GM19468 (cell line): Measurements from ENCODE around the gene TMEM141.
"Not testable (repeated sequence)": the region's sequence is repeated elsewhere in the genome, so short reads cannot be mapped to it uniquely, and the experiment has no call there.

ENCODE experiments used
- ATAC-seq: cut with Tn5 transposase; IDR thresholded peaks from one replicate; pipeline ENCODE4 v1.9.1; 2021; ENCODE audit warnings: mild to moderate bottlenecking, moderate library complexity, moderate number of reproducible peaks; ENCODE audit not compliant: unreplicated experiment; ENCODE audit errors: extremely low read depth

Gene TMEM141

GRCh38 chr9:136792321-136793085 lies 1.4 kb downstream of the TMEM141 start:
- no peak for ATAC-seq

GRCh38 chr9:136793086-136793946 lies 2.2 kb downstream of the TMEM141 start:
- no peak for ATAC-seq

DNA sequence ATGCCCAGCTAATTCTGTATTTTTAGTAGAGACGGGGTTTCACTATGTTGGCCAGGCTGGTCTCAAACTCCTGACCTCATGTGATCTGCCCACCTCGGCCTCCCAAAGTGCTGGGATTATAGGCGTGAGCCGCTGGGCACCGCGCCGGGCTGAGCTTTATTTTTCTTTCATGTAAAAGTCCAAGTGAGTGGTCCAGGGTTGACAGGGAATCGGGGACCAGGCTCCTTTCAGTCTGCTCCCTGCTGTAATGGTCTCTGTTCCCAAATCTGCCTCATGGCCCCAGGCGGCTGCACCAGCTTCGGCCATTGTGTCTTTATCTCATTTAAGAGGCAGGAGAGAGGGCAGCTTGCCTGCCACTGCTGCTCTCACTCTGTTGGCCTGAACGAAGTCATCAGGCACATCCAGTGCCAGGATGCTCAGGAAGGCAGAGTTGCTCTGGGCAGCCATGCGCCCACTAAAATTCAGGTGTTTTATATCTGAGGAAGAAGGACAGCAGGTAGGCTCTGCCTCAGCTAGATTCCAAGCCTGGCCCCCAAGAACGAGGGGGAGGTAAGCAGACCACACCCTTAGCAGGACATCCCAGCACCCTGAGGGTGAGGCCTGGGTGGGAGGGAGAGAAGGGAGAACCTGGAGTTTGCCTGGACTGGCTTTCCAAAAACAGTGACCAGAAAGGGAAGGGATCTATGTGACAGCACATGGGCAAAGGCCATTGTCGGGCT lies 3.3 kb downstream of the TMEM141 start:
- ATAC-seq: no peak

DNA sequence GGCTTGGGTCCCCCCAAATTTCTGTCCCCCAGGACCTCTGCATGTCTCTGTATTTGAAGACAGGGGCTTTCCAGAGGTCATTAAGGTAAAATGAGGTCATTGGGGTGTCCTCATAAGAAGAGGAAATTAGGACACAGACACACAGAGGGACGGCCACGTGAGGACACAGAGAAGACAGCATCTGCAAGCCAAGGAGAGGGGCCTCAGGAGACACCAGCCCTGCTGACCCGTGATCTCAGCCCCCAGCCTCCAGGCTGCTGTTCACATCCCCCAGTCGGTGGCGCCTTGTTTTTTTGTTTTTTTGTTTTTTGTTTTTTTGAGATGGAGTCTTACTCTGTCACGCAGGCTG lies 3.8 kb downstream of the TMEM141 start:
- no peak for ATAC-seq

DNA sequence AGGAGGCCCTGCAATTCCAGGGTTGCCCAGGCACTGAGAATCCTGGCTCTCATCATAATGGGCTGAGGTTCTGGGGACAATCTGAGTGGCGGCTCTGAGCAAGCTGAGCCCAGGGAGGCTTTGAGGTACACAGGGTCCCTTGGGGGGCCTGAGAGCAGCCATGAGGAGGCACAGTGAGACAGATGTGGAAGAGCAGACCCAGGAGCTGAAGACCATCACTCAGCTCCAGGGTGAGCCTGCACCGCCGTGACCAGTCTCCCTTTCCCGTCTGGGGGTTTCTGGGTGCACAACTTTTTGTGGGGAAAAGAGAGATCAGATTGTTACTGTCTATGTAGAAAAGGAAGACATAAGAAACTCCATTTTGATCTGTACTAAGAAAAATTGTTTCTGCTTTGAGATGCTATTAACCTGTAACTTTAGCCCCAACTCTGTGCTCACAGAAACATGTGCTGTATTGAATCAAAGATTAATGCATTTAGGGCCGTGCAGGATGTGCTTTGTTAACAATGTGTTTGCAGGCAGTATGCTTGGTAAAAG lies 5.2 kb downstream of the TMEM141 start, which contains the start of gene CCDC183:
Gene CCDC183, plus strand, starts transcription at position 101 of the 537 bp plus-strand sequence. Its CDS starts 60 bp downstream, at position 161.
- no peak for ATAC-seq

DNA sequence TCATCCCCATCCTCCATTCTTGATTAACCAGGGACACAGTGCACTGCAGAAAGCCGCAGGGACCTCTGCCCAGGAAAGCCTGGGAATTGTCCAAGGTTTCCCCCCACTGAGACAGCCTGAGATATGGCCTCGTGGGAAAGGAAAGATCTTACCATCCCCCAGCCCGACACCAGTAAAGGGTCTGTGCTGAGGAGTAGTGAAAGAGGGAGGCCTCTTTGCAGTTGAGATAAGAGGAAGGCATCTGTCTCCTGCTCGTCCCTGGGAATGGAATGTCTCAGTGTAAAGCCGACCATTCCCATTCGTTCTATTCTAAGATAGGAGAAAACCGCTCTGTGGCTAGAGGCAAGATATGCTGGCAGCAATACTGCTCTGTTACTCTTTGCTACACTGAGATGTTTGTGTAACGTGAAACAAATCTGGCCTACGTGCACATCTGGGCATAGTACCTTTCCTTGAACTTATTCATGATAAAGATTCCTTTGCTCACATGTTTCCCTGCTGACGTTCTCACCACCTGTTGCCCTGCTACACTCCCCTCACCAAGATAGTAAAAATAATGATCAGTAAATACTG lies 5.7 kb downstream of the TMEM141 start:
- ATAC-seq: not testable (repeated sequence)

DNA sequence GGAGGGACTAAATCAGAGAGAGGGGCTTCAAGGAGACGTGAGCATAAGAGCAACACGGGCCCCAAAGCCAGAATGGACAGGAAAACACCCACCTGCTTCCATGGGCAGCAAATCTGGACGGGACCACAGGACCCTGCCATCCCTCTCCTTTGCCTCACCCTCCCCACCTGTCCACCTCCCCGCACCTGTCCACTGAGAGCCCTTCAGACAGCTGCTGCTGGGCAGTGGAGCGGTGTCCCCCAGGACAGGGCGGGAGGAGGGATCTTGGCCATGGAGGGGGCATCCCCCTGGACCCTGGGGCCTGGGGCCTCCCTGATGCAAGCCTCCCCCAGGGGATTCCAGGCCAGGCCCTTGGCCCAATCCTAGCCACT lies 7.5 kb downstream of the TMEM141 start:
- ATAC-seq: no peak

DNA sequence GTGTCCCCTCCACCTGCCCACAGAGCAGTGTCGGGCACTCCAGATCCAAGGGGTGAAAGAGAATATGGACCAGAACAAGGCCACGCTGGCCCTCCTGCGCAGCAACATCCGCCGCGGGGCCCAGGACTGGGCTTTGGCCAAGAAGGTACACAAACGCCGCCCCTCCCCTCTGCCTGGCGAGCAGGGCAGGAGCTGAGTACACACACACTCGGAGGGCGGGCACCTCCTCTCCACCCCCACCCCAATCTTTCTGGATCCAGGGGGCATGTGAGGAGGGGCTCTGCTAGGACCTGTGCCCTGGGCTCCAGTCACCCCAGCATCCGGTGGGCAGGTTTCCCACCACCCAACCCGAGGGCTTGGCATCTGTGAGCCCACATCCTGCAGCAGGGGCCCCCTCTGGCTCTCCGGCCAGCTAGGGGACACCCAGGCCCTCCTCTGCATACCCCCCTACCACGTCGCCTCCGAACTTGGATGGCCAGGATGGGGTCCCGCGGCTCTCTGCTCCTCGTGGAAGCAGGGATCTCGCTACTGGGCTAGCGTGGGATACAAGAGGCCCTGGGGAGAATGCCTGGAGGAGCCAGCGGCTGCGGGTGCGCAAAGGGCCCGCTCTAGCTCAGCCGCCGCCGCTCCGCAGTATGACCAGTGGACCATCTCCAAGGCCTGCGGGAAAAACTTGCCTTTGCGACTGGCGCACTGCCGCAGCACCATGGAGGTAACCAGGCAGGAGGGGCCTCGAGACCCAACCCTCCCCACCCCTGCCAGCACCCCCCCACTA lies 8.1 kb downstream of the TMEM141 start:
- ATAC-seq: no peak

DNA sequence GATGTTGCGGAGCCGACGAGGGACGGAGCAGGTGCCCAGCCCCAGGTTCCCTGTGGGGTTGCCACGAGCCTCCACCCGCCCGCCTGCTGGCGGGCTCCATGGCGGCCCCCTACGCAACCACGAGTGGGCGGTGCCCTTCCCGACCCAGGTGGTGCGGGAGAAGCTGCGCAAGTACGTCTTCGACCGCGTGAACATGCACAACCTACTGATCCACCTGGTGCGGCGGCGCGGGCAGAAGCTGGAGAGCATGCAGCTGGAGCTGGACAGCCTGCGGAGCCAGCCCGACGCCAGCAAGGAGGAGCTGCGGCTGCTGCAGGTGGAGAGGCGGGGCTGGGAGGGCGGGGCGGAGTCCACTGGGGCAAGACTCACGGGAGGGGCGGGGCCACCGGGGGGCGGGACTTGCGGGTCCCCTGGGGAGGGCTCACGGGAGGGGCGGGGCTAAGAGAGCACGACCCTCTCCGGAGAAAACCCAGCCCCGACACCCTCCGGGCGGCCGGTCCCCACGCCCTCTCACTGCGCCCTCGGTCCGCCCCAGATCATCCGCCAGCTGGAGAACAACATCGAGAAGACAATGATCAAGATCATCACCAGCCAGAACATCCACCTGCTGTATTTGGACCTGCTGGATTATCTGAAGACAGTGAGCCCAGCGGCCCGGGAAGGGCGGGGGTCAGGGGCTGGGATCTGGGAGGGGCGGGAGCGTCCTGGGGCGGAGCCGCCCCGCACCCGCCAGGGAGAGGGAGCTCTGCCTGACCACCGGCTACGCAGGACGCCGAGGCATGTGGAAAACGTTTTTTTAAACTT lies 8.9 kb downstream of the TMEM141 start:
- no peak for ATAC-seq

DNA sequence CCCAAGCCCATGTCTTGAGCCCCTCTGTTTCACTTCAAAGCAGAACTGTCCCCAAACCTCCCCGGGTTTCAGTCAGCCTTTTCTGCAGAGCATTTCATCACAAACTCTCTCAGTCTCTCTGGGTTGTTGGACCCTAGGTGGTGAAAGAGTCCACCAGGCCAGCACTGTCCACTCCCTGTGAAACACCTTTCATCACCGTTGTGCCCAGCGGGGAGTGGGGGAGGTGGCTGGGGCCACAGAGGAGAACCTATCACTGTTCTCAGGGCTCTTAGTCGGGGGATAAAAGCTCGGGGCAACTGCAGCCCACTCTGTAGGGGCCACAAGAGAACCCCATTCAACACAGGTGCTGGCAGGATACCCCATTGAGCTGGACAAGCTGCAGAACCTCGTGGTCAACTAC lies 11.2 kb downstream of the TMEM141 start:
- ATAC-seq: no peak

DNA sequence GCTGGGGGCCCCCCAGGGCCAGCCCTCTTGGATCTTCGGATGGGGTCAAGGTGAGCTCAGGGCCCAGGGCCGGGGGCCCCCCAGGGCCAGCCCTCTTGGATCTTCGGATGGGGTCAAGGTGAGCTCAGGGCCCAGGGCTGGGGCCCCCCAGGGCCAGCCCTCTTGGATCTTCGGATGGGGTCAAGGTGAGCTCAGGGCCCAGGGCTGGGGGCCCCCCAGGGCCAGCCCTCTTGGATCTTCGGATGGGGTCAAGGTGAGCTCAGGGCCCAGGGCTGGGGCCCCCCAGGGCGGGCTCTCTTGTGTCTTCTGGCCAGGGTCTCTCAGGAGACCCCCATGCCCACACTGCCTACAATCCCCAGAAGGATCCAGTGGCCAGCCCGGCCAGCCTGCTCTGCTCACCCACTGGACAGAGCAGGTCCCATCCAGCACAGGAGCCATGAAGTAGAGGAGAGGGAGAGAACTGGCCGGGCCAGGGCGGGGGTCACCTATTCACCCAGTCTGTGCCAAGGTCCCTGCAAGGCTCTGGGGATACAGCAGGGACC lies 11.9 kb downstream of the TMEM141 start:
- not testable (repeated sequence) for ATAC-seq

DNA sequence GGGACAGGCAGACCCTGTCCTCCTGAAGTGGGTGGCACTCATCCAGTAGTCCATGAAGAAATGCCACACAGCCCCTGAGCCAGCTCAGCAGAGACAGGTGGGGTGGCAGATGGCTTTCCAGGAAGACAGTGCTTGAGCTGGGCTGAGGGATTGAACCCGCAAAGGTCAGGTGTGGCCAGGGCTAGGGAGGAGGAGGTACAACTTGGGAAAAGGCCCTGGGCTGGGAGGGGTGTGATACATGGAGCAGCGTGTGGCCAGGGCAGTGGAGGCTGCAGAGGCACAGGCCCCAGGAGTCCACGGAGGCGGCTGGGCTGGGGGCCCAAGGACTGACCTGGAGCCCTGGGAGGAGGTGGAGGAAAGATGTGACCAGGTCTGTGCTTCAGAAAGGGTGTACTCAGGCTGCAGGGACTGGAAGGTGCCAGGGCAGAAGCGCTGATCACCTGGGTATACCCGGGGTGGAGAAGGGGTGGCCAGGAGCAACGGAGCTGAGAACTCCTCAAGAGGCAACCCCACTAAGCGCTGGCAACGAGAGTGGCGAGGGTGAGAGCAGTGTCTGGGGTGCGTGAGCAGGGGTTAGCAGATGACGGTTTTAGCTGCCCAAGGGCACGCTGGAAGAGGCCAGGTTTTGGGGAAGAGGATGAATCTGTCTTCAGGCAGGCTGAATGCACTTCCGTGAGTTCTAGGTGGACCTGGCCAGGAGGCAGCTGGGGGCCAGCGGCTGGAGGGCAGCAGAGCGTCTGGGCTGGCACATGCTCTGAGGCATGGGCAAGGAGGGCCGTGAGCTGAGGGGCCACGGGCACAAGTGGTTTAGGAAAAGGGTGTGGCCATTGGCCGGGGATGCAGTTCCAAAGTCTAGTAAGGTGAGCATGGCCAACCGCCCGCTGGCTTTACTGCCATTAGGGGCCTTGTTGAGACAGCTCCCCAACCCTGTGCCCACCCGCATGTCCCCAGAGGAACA lies 12.7 kb downstream of the TMEM141 start:
- ATAC-seq: no peak

- ATAC-seq: no peak
Measured at GRCh38 chr9:136804509-136805206, 13.5 kb downstream of the TMEM141 start.

GRCh38 chr9:136805207-136805740 lies 14.1 kb downstream of the TMEM141 start:
- ATAC-seq: no peak

DNA sequence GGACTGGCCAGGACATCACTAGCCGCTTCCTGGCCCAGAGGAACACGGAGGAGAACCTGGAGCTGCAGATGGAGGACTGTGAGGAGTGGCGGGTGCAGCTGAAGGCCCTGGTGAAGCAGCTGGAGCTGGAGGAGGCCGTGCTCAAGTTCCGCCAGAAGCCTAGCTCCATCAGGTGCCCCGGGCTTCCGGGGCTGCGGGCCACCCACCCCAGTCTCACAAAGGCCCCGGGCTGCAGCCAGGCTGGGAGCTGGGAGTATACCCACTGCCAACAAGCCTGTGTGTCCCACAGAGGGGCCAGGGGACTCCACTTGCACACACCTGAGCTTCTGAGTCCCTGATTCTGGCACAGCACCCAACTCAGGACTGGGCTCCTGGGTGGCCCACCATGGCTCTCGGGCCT lies 14.9 kb downstream of the TMEM141 start:
- no peak for ATAC-seq

DNA sequence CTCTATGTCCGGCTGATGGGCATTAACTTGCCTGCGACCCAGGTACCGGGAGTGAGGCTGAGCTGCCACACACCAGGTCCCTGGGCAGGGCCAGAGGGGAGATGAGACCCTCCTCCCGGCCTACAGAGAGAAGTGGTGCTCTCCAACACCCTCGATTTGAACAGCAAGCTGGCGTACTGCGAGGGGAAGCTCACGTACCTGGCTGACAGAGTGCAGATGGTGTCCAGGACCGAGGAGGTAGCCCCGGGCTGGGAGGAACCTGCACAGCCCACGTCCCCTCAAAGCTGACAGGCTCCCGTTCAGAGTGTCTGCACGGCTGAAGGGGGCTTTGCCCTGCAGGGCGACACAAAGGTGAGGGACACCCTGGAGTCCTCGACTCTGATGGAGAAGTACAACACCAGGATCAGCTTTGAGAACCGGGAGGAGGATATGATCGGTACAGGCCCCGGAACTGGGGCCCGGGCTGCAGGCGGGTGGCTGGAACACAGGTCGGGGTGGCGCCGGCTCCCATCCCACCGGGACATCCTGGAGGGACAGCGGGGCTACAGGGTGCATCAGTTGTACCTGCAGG lies 15.6 kb downstream of the TMEM141 start:
- no peak for ATAC-seq
